HUES48 (cell line): ENCODE measurements around the gene TBC1D22A.

ENCODE experiments used
- H3K27ac ChIP-seq: one replicate; pipeline ENCODE4 v1.7.0; 2013; ENCODE audit warnings: low read depth, low read length, inconsistent platforms
- H3K27me3 ChIP-seq: 2 replicates; pipeline ENCODE4 v1.6.1; 2013; ENCODE audit warnings: mild to moderate bottlenecking, low read length; ENCODE audit not compliant: control insufficient read depth, insufficient read depth
- H3K36me3 ChIP-seq: 2 replicates; pipeline ENCODE4 v1.6.1; 2013; ENCODE audit warnings: low read length; ENCODE audit not compliant: control insufficient read depth, insufficient read depth
- H3K4me1 ChIP-seq: 2 replicates; pipeline ENCODE4 v1.6.1; 2013; ENCODE audit warnings: mild to moderate bottlenecking, low read length; ENCODE audit not compliant: control insufficient read depth, insufficient read depth
- H3K4me3 ChIP-seq: 2 replicates; pipeline ENCODE4 v1.5.1; 2013; ENCODE audit warnings: mild to moderate bottlenecking, low read depth, low read length
- H3K9ac ChIP-seq: 2 replicates; pipeline ENCODE4 v1.6.1; 2013; ENCODE audit warnings: mild to moderate bottlenecking, low read depth, low read length, moderate library complexity
- H3K9me3 ChIP-seq: 2 replicates; pipeline ENCODE4 v1.6.1; 2013; ENCODE audit warnings: low read length; ENCODE audit not compliant: control insufficient read depth, insufficient read depth

TBC1D22A gene

GRCh38 chr22:47156352-47157092 is 394.1 kb downstream of the TBC1D22A start:
- H3K4me3 ChIP-seq, result no peak overlapping the region
- H3K9me3 ChIP-seq, result no peaks in the 10 kb centered on the region
- H3K9ac ChIP-seq, result no peak overlapping the region
- H3K27me3 ChIP-seq, result no peaks in the 10 kb centered on the region
- no peak overlapping the region for H3K27ac ChIP-seq
- H3K36me3 ChIP-seq, result no peaks in the 10 kb centered on the region
- no peaks in the 10 kb centered on the region for H3K4me1 ChIP-seq

- H3K9ac ChIP-seq, result no peak overlapping the region
- no peaks in the 10 kb centered on the region for H3K27me3 ChIP-seq
- no peak overlapping the region for H3K27ac ChIP-seq
- no peak overlapping the region for H3K4me3 ChIP-seq
- no peaks in the 10 kb centered on the region for H3K36me3 ChIP-seq
- H3K4me1 ChIP-seq, result no peaks in the 10 kb centered on the region
- no peaks in the 10 kb centered on the region for H3K9me3 ChIP-seq
Observed at GRCh38 chr22:47157093-47157420, 394.6 kb downstream of the TBC1D22A start.

- H3K36me3 ChIP-seq, result no peaks in the 10 kb centered on the region
- no peaks in the 10 kb centered on the region for H3K4me1 ChIP-seq
- no peak overlapping the region for H3K4me3 ChIP-seq
- H3K9ac ChIP-seq, result no peak overlapping the region
- H3K27me3 ChIP-seq, result no peaks in the 10 kb centered on the region
- H3K27ac ChIP-seq, result no peak overlapping the region
- H3K9me3 ChIP-seq, result no peaks in the 10 kb centered on the region
Observed at GRCh38 chr22:47157486-47158270, 395.2 kb downstream of the TBC1D22A start.

GRCh38 chr22:47158457-47158856 is 396.0 kb downstream of the TBC1D22A start:
- H3K36me3 ChIP-seq, result no peaks in the 10 kb centered on the region

GRCh38 chr22:47159592-47159991 is 397.1 kb downstream of the TBC1D22A start:
- H3K27ac ChIP-seq, result no peak overlapping the region
- no peaks in the 10 kb centered on the region for H3K9me3 ChIP-seq
- H3K4me3 ChIP-seq, result no peak overlapping the region
- no peak overlapping the region for H3K9ac ChIP-seq
- H3K27me3 ChIP-seq, result no peaks in the 10 kb centered on the region
- H3K36me3 ChIP-seq, result no peaks in the 10 kb centered on the region
- H3K4me1 ChIP-seq, result no peaks in the 10 kb centered on the region

More at GRCh38 chr22:47158457-47158856, 396.0 kb downstream of the TBC1D22A start:
- no peak overlapping the region for H3K4me3 ChIP-seq
- no peak overlapping the region for H3K27ac ChIP-seq
- H3K27me3 ChIP-seq, result no peaks in the 10 kb centered on the region
- no peaks in the 10 kb centered on the region for H3K4me1 ChIP-seq
- no peak overlapping the region for H3K9ac ChIP-seq
- no peaks in the 10 kb centered on the region for H3K9me3 ChIP-seq

DNA sequence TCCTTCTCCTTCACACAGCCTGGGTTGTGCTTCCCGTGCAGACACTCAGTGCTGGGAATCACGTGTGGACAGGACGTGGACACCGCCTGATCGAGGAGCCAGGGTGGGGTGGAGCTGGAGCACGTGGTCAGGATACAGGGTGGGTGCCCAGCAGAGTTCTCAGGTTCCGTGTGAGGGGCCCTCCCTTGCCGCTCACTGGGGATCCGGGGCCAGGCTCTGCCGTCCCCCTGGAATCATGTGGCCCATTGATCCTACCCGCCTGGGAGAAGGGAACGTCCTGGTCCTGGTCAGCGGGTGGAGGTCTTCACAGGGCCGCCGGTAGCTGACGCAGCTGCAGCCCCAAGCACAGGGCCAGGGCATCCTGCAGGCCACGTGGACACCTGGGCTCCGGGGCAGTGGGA is 397.7 kb downstream of the TBC1D22A start:
- H3K36me3 ChIP-seq, result no peaks in the 10 kb centered on the region
- no peak overlapping the region for H3K27ac ChIP-seq
- no peaks in the 10 kb centered on the region for H3K4me1 ChIP-seq
- H3K9me3 ChIP-seq, result no peaks in the 10 kb centered on the region
- no peaks in the 10 kb centered on the region for H3K27me3 ChIP-seq
- no peak overlapping the region for H3K9ac ChIP-seq
- no peak overlapping the region for H3K4me3 ChIP-seq

GRCh38 chr22:47160781-47161520 is 398.5 kb downstream of the TBC1D22A start:
- no peaks in the 10 kb centered on the region for H3K27me3 ChIP-seq
- H3K9ac ChIP-seq, result no peak overlapping the region
- H3K4me3 ChIP-seq, result no peak overlapping the region
- no peak overlapping the region for H3K27ac ChIP-seq
- no peaks in the 10 kb centered on the region for H3K4me1 ChIP-seq
- H3K36me3 ChIP-seq, result no peaks in the 10 kb centered on the region
- H3K9me3 ChIP-seq, result no peaks in the 10 kb centered on the region

GRCh38 chr22:47161631-47162030 is 399.2 kb downstream of the TBC1D22A start:
- Histone ChIP-seq H3K27me3 (no peaks in the 10 kb centered on the region), H3K36me3 (no peaks in the 10 kb centered on the region), H3K4me1 (no peaks in the 10 kb centered on the region), H3K9ac (no peak overlapping the region), H3K9me3 (no peaks in the 10 kb centered on the region), H3K27ac (no peak overlapping the region), H3K4me3 (no peak overlapping the region)

DNA sequence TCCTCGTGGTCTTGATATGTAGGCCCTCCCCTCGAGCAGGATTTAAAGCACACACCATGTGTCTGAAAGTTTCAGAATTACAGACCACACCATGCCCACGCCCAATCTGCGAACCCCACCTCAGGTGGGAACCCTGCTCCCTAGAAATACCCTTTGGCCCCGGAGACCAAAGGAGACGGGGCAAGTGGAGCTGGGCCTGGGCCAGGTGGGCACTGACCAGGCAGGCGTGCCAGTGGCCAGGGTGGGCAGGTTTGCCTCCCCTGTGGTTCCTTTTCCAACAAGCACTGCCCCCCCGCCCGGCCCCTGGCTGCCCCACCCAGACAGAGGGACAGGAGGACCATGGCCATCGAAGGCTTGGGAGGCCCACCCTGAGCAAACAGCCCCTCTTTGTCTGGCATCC is 400.4 kb downstream of the TBC1D22A start:
- Histone ChIP-seq H3K4me1 (no peaks in the 10 kb centered on the region), H3K9me3 (peaks cover 6% of the 10 kb centered on the region), H3K4me3 (no peak overlapping the region)

DNA sequence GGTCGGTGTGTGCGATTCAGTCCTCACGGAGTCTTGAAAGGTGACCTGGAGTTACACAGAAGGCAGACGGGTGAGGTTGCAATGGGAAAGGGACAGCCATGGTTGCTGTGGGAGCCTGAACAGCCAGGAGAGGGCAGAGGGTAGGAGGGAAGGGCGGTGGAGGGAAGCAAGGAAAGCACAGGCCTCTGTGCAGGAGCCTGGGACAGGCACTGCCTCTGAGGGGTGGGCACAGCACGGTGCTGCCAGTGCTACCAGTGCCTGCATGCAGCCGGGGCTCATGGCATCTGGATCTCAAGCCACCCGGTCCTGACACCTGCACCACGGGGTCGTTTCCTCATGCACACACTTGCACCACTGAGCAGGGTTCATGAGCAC is 401.0 kb downstream of the TBC1D22A start:
- no peak overlapping the region for H3K27ac ChIP-seq
- H3K9me3 ChIP-seq, result peaks cover 6% of the 10 kb centered on the region
- H3K4me1 ChIP-seq, result no peaks in the 10 kb centered on the region
- no peaks in the 10 kb centered on the region for H3K36me3 ChIP-seq
- H3K27me3 ChIP-seq, result no peaks in the 10 kb centered on the region
- no peak overlapping the region for H3K9ac ChIP-seq
- H3K4me3 ChIP-seq, result no peak overlapping the region

More for the DNA sequence above, 400.4 kb downstream of the TBC1D22A start:
- Histone ChIP-seq H3K36me3 (no peaks in the 10 kb centered on the region), H3K27ac (no peak overlapping the region), H3K27me3 (no peaks in the 10 kb centered on the region), H3K9ac (no peak overlapping the region)
